ENCODE results near the gene GABRB1.

GABRB1 gene

GRCh38 chr4:47367761-47368160 is 336.4 kb downstream of the GABRB1 start:
- no peak for ATAC-seq
- TF ChIP-seq TSHZ2 (CRISPR knock-in tag; IDR thresholded peaks at IDR 0.05) (no peak), ZNF565 (CRISPR knock-in tag; conservative IDR thresholded peaks at IDR 0.05; ENCODE audit: low read depth) (no peak), ISL1 (CRISPR knock-in tag; IDR thresholded peaks at IDR 0.05) (no peak), ZC3H10 (CRISPR knock-in tag; IDR thresholded peaks at IDR 0.05) (no peak), CSDC2 (CRISPR knock-in tag; IDR thresholded peaks at IDR 0.05) (no peak), CSRNP3 (CRISPR knock-in tag; IDR thresholded peaks at IDR 0.05) (no peak), TOX (CRISPR knock-in tag; IDR thresholded peaks at IDR 0.05; ENCODE audit: borderline replicate concordance) (no peak), PPARA (CRISPR knock-in tag; IDR thresholded peaks at IDR 0.05; ENCODE audit: borderline replicate concordance) (no peak), RARB (CRISPR knock-in tag; IDR thresholded peaks at IDR 0.05) (no peak), TCF4 (CRISPR knock-in tag; IDR thresholded peaks at IDR 0.05; ENCODE audit: borderline replicate concordance) (no peak), ARNTL (CRISPR knock-in tag; IDR thresholded peaks at IDR 0.05; ENCODE audit: borderline replicate concordance, low read depth) (no peak), ZFP30 (CRISPR knock-in tag; IDR thresholded peaks at IDR 0.05) (no peak), ZNF70 (CRISPR knock-in tag; IDR thresholded peaks at IDR 0.05) (no peak), GLIS3 (CRISPR knock-in tag; IDR thresholded peaks at IDR 0.05) (no peak)
- TF ChIP-seq, protein P1, sequence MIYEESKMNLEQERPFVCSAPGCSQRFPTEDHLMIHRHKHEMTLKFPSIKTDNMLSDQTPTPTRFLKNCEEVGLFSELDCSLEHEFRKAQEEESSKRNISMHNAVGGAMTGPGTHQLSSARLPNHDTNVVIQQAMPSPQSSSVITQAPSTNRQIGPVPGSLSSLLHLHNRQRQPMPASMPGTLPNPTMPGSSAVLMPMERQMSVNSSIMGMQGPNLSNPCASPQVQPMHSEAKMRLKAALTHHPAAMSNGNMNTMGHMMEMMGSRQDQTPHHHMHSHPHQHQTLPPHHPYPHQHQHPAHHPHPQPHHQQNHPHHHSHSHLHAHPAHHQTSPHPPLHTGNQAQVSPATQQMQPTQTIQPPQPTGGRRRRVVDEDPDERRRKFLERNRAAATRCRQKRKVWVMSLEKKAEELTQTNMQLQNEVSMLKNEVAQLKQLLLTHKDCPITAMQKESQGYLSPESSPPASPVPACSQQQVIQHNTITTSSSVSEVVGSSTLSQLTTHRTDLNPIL (CRISPR knock-in tag; IDR thresholded peaks at IDR 0.05; ENCODE audit: low read depth), result no peak

- no peak for ATAC-seq
- TF ChIP-seq OSR1 (CRISPR knock-in tag; IDR thresholded peaks at IDR 0.05) (no peak), ZNF70 (CRISPR knock-in tag; IDR thresholded peaks at IDR 0.05) (no peak), ZC3H10 (CRISPR knock-in tag; IDR thresholded peaks at IDR 0.05) (no peak), ZNF565 (CRISPR knock-in tag; conservative IDR thresholded peaks at IDR 0.05; ENCODE audit: low read depth) (no peak), GLIS3 (CRISPR knock-in tag; IDR thresholded peaks at IDR 0.05) (no peak), BACH2 (CRISPR knock-in tag; IDR thresholded peaks at IDR 0.05; ENCODE audit: borderline replicate concordance) (no peak), TOX (CRISPR knock-in tag; IDR thresholded peaks at IDR 0.05; ENCODE audit: borderline replicate concordance) (no peak), CSRNP3 (CRISPR knock-in tag; IDR thresholded peaks at IDR 0.05) (no peak), POU6F1 (CRISPR knock-in tag; IDR thresholded peaks at IDR 0.05; ENCODE audit: borderline replicate concordance, low read depth) (no peak), ZNF8 (CRISPR knock-in tag; IDR thresholded peaks at IDR 0.05) (no peak), PPARA (CRISPR knock-in tag; IDR thresholded peaks at IDR 0.05; ENCODE audit: borderline replicate concordance) (no peak), SNAI2 (CRISPR knock-in tag; IDR thresholded peaks at IDR 0.05) (no peak), ESRRG (CRISPR knock-in tag; IDR thresholded peaks at IDR 0.05) (no peak), RARB (CRISPR knock-in tag; IDR thresholded peaks at IDR 0.05) (no peak), ZFP3 (CRISPR knock-in tag; IDR thresholded peaks at IDR 0.05) (no peak), TCF4 (CRISPR knock-in tag; IDR thresholded peaks at IDR 0.05; ENCODE audit: borderline replicate concordance) (no peak)
- TF ChIP-seq, protein P1 (CRISPR knock-in tag; IDR thresholded peaks at IDR 0.05; ENCODE audit: low read depth), result no peak
These were observed 336.8 kb downstream of the GABRB1 start for GRCh38 chr4:47368211-47368610.

All from SK-N-SH treated with all-trans-retinoic acid at 6 μM for 48 hours (cell line).